NCI-H146 treated with DMSO at 0.1 percent for 48 hours (cell line): Measurements from ENCODE around the gene CBR3.
"Not testable (repeated sequence)": the region's sequence is repeated elsewhere in the genome, so short reads cannot be mapped to it uniquely, and the experiment has no call there.

ENCODE experiments used
- DNase-seq: peaks from one replicate; lab custom pipeline; 2025; ENCODE audit not compliant: unreplicated experiment; lab: John Stamatoyannopoulos, UW

The CBR3 gene

GRCh38 chr21:36134803-36135390 lies at the start of gene CBR3:
Gene CBR3 (plus strand): TSS chr21:36135079. CDS start chr21:36135193, 114 bp downstream.
- DNase-seq: no peak

- no peak for DNase-seq
Observed at GRCh38 chr21:36087362-36088138, 47.3 kb upstream of the CBR3 start.

GRCh38 chr21:36089946-36090345 lies 44.9 kb upstream of the CBR3 start:
- DNase-seq: no peak

- DNase-seq: no peak
Observed at GRCh38 chr21:36092681-36093080, 42.2 kb upstream of the CBR3 start.

GRCh38 chr21:36093512-36093911 lies 41.4 kb upstream of the CBR3 start:
- DNase-seq: no peak

GRCh38 chr21:36096398-36097290 lies 38.2 kb upstream of the CBR3 start:
- DNase-seq: no peak

GRCh38 chr21:36097427-36098181 lies 37.3 kb upstream of the CBR3 start:
- no peak for DNase-seq

- no peak for DNase-seq
Observed at GRCh38 chr21:36098182-36098532, 36.7 kb upstream of the CBR3 start.

- no peak for DNase-seq
Observed at GRCh38 chr21:36099000-36099399, 35.9 kb upstream of the CBR3 start.

- DNase-seq: not testable (repeated sequence)
Observed at GRCh38 chr21:36099695-36100211, 35.1 kb upstream of the CBR3 start.

- DNase-seq: no peak
Observed at GRCh38 chr21:36100971-36101641, 33.8 kb upstream of the CBR3 start.

GRCh38 chr21:36103434-36103833 lies 31.4 kb upstream of the CBR3 start:
- no peak for DNase-seq

GRCh38 chr21:36104317-36105300 lies 30.3 kb upstream of the CBR3 start:
- DNase-seq: no peak

GRCh38 chr21:36105327-36105842 lies 29.5 kb upstream of the CBR3 start:
- DNase-seq: no peak

- no peak for DNase-seq
Observed at GRCh38 chr21:36109868-36110267, 25.0 kb upstream of the CBR3 start.

- no peak for DNase-seq
Observed at GRCh38 chr21:36111238-36111637, 23.6 kb upstream of the CBR3 start.

GRCh38 chr21:36113647-36114428 lies 21.0 kb upstream of the CBR3 start:
- peak; percentile 62 for DNase-seq

GRCh38 chr21:36115138-36115730 lies 19.6 kb upstream of the CBR3 start:
- no peak for DNase-seq
